Gastrocnemius medialis (tissue), 4 donors: ENCODE measurements around the gene FOXP4.

Experiments used
- CTCF ChIP-seq, 5 experiments: fragments of 450-650 bp in 3 of 5; fragments of 200-600 bp in 2 of 5; sonication (generic) in 2 of 5; IDR thresholded peaks in 4 of 5; conservative IDR thresholded peaks in 1 of 5; 1 replicate in 4 of 5; 2 replicates in 1 of 5; pipeline ENCODE4 v1.5.1; 2016 to 2019; ENCODE audit warnings: antibody characterized with exemption in 5 of 5, mild to moderate bottlenecking in 3 of 5, moderate library complexity in 3 of 5
- POLR2A ChIP-seq, 2 donors: fragments of 450-650 bp; IDR thresholded peaks; one replicate each; pipeline ENCODE4 v1.6.1; 2017; ENCODE audit warnings: antibody characterized with exemption in 2 of 2, mild to moderate bottlenecking in 2 of 2, moderate library complexity in 2 of 2

- TF ChIP-seq CTCF (IDR thresholded peaks at IDR 0.05 in 4 of 5, conservative IDR thresholded peaks at IDR 0.05 in 1 of 5) = no peak
- no peak for TF ChIP-seq POLR2A (IDR thresholded peaks at IDR 0.05)
Measured at GRCh38 chr6:41524634-41525011, 21.6 kb upstream of the FOXP4 start.
